Measurements from ENCODE around the gene ZNF581. TPM values are rescaled to one million over a fixed set of nuclear protein-coding genes. Genes with fewer than 3 reads are reported as not detected.

ZNF581 gene
- polyA plus RNA-seq, 1 experiment = 31.3 TPM

DNA sequence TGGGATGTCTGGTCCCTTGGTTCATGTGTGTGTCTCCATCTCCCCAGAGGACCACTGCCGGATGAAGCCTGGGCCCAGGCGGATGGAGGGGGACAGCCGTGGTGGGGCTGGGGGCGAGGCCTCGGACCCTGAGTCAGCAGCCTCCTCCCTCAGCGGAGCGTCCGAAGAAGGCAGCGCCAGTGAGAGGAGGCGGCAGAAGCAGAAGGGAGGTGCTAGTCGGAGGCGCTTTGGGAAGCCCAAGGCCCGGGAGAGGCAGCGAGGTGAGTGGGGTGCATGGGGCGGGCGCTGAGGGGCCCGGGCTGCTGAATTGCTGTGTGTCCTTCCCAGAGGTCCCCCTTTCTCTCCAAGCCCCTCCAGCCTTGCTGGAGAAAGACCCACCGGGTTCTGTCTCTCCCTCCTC lies 7.8 kb downstream of the ZNF581 start:
- ChIA-PET CTCF (no interaction called here), POLR2A (interaction anchor here (0.7 kb wide), 1 partner anchor 104 kb away, joined by 8 read pairs; no protein-coding TSS in a partner anchor)
- no peak for TF ChIP-seq CTCF (IDR thresholded peaks at IDR 0.05; ENCODE audit: insufficient read depth, low read depth, low read length)
- H3K27me3 ChIP-seq (ENCODE audit: control insufficient read depth, insufficient read depth, low read length) = no peaks in the 10 kb centered on the region
- peaks cover 2% of the 10 kb centered on the region; the same call in 1 of the 2 replicates for H3K36me3 ChIP-seq (ENCODE audit: control insufficient read depth, insufficient read depth, low read length)
- no peak for DNase-seq (ENCODE audit: low read depth)
- H3K4me3 ChIP-seq (ENCODE audit: low read depth, low read length) = no peak overlapping the region

- POLR2A ChIA-PET = no interaction called here
Observed at GRCh38 chr19:55652311-55653128, 9.1 kb downstream of the ZNF581 start.

DNA sequence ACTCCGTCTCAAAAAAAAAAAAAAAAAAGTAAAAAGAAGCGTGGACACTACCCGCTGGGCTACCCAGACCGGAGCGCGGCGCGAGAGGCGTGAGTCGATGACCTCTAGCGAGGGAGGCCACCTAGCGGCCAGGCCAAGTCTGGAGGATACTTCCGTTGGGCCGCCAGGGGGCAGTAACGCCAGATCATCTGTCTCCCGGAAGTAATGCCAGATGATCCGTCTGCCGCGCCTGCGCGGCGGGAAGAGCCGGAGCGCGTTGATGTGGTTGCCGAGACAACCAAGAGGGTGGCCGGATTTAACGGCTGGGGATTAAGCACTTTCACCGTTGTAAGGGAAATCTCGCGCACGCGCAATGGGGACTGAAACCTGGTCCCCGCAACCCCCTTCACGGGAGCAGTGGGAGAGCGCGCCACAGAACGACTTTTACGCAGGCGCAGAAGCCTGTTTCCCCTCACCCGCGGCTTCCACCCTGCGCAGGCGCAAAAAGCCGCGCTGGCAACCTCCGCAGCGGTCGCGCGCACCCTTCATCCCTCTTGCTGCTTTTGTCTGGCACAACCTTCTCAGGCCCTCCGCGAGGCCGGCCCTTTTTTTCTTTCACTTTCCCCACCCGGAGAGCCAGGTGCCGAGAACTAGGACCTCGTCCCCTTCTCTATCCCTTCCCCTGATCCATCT lies 10.3 kb downstream of the ZNF581 start:
- peak; percentile 97 for DNase-seq (ENCODE audit: low read depth)
- Histone ChIP-seq H3K36me3 (ENCODE audit: control insufficient read depth, insufficient read depth, low read length) (peaks cover 2% of the 10 kb centered on the region; the same call in 1 of the 2 replicates), H3K4me3 (ENCODE audit: low read depth, low read length) (peak overlapping the region; percentile 97), H3K27me3 (ENCODE audit: control insufficient read depth, insufficient read depth, low read length) (no peaks in the 10 kb centered on the region)
- TF ChIP-seq CTCF (IDR thresholded peaks at IDR 0.05; ENCODE audit: insufficient read depth, low read depth, low read length) = peak; percentile 100
- ChIA-PET POLR2A (interaction anchor here (0.6 to 0.9 kb wide), 2 partner anchors 14 to 17 kb away, joined by 3 to 4 read pairs; no protein-coding TSS in a partner anchor), CTCF (interaction anchor here (0.6 to 1.7 kb wide), 20 partner anchors 9 to 656 kb away, joined by 3 to 18 read pairs (median 5); partner anchors contain the start of genes FIZ1, ZNF580, ZNF581 and ZNF865)

More at GRCh38 chr19:55652311-55653128, 9.1 kb downstream of the ZNF581 start:
- peaks cover 2% of the 10 kb centered on the region; the same call in 1 of the 2 replicates for H3K36me3 ChIP-seq (ENCODE audit: control insufficient read depth, insufficient read depth, low read length)
- no peak overlapping the region for H3K4me3 ChIP-seq (ENCODE audit: low read depth, low read length)
- CTCF ChIA-PET = interaction anchor here (0.8 to 1.5 kb wide), 4 partner anchors 10 to 185 kb away, joined by 3 to 15 read pairs (median 6); partner anchors contain the start of gene ZNF581
- no peaks in the 10 kb centered on the region for H3K27me3 ChIP-seq (ENCODE audit: control insufficient read depth, insufficient read depth, low read length)
- no peak for DNase-seq (ENCODE audit: low read depth)
- no peak for TF ChIP-seq CTCF (IDR thresholded peaks at IDR 0.05; ENCODE audit: insufficient read depth, low read depth, low read length)

GRCh38 chr19:55654323-55654867 lies 10.9 kb downstream of the ZNF581 start:
- peaks cover 5% of the 10 kb centered on the region; the same call in 1 of the 2 replicates for H3K36me3 ChIP-seq (ENCODE audit: control insufficient read depth, insufficient read depth, low read length)
- peak overlapping the region; percentile 97 for H3K4me3 ChIP-seq (ENCODE audit: low read depth, low read length)
- ChIA-PET CTCF (interaction anchor here (0.6 to 1.7 kb wide), 19 partner anchors 9 to 655 kb away, joined by 3 to 18 read pairs (median 5); partner anchors contain the start of genes FIZ1, ZNF580, ZNF581 and ZNF865), POLR2A (interaction anchor here (0.6 to 0.9 kb wide), 3 partner anchors 14 to 181 kb away, joined by 3 to 10 read pairs (median 4); no protein-coding TSS in a partner anchor)
- peak; percentile 90 for DNase-seq (ENCODE audit: low read depth)
- H3K27me3 ChIP-seq (ENCODE audit: control insufficient read depth, insufficient read depth, low read length) = no peaks in the 10 kb centered on the region
- TF ChIP-seq CTCF (IDR thresholded peaks at IDR 0.05; ENCODE audit: insufficient read depth, low read depth, low read length) = no peak
